NCI-H1694 treated with DMSO at 0.1 percent for 48 hours (cell line): ENCODE results near the gene ARHGEF26.

Experiments
- DNase-seq: peaks from one replicate; lab custom pipeline; 2025; lab: John Stamatoyannopoulos, UW

The ARHGEF26 gene

GRCh38 chr3:154254527-154254926 is 133.3 kb downstream of the ARHGEF26 start:
- DNase-seq, result no peak

- no peak for DNase-seq
Observed at GRCh38 chr3:154273381-154273780, 152.2 kb downstream of the ARHGEF26 start.

GRCh38 chr3:154274348-154274747 is 153.2 kb downstream of the ARHGEF26 start:
- DNase-seq, result no peak

GRCh38 chr3:154275292-154275691 is 154.1 kb downstream of the ARHGEF26 start:
- no peak for DNase-seq

- DNase-seq, result no peak
Observed at GRCh38 chr3:154275965-154276364, 154.8 kb downstream of the ARHGEF26 start.

- no peak for DNase-seq
Observed at GRCh38 chr3:154280161-154280560, 159.0 kb downstream of the ARHGEF26 start.

GRCh38 chr3:154285221-154285620 is 164.0 kb downstream of the ARHGEF26 start:
- DNase-seq, result no peak

GRCh38 chr3:154290187-154290586 is 169.0 kb downstream of the ARHGEF26 start:
- no peak for DNase-seq

- no peak for DNase-seq
Observed at GRCh38 chr3:154294016-154294415, 172.8 kb downstream of the ARHGEF26 start.

- DNase-seq, result no peak
Observed at GRCh38 chr3:154301561-154301960, 180.4 kb downstream of the ARHGEF26 start.

- no peak for DNase-seq
Observed at GRCh38 chr3:154304116-154304786, 183.1 kb downstream of the ARHGEF26 start.

GRCh38 chr3:154304936-154305335 is 183.7 kb downstream of the ARHGEF26 start:
- DNase-seq, result no peak

- DNase-seq, result no peak
Observed at GRCh38 chr3:154307363-154307762, 186.2 kb downstream of the ARHGEF26 start.
